ENCODE results near the gene AJUBA.

DNA sequence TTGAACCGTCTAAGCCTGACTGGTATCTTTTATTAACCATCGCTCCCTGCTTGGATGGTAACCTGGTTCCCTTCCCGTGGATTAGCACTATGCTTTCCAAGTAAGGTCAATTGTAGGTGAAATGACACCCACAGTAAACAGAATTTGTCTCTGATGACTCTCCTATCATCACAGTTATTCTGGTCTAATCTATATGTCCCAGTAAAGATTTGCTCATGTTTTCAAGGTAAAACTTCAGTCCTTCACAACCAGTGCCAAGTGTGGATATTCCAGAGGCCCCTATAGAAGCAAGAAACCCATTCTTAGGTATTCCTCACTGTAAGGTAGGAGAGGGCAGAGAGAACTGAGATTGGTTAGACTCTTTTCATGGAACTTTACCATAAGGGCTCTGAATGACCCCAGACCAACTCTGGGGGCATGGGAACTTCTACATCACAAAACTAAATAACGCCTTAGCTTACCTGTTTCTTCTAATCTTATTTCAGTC lies 15.5 kb downstream of the AJUBA start:
- TF ChIP-seq, protein P1, sequence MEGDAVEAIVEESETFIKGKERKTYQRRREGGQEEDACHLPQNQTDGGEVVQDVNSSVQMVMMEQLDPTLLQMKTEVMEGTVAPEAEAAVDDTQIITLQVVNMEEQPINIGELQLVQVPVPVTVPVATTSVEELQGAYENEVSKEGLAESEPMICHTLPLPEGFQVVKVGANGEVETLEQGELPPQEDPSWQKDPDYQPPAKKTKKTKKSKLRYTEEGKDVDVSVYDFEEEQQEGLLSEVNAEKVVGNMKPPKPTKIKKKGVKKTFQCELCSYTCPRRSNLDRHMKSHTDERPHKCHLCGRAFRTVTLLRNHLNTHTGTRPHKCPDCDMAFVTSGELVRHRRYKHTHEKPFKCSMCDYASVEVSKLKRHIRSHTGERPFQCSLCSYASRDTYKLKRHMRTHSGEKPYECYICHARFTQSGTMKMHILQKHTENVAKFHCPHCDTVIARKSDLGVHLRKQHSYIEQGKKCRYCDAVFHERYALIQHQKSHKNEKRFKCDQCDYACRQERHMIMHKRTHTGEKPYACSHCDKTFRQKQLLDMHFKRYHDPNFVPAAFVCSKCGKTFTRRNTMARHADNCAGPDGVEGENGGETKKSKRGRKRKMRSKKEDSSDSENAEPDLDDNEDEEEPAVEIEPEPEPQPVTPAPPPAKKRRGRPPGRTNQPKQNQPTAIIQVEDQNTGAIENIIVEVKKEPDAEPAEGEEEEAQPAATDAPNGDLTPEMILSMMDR (conservative IDR thresholded peaks at IDR 0.05): no peak
- TF ChIP-seq EZH2 (IDR thresholded peaks at IDR 0.05; ENCODE audit: low read depth): no peak
